ES-I3 (cell line): ENCODE measurements around the gene CELF1.

ENCODE experiments used
- H3K36me3 ChIP-seq: 2 replicates; pipeline ENCODE4 v1.6.1; 2013; ENCODE audit warnings: mild to moderate bottlenecking, low read length, control low read depth, moderate library complexity; ENCODE audit not compliant: insufficient read depth
- H3K4me1 ChIP-seq: 2 replicates; pipeline ENCODE4 v1.6.1; 2013; ENCODE audit warnings: mild to moderate bottlenecking, control low read depth, low read length; ENCODE audit not compliant: insufficient read depth
- H3K9ac ChIP-seq: 2 replicates; pipeline ENCODE4 v1.6.1; 2013; ENCODE audit warnings: low read depth, mild to moderate bottlenecking, low read length, moderate library complexity
- H3K9me3 ChIP-seq: 2 replicates; pipeline ENCODE4 v1.6.1; 2013; ENCODE audit warnings: mild to moderate bottlenecking, low read length, moderate library complexity; ENCODE audit not compliant: control insufficient read depth, insufficient read depth

CELF1 gene

GRCh38 chr11:47552566-47553405, at the start of gene CELF1:
Gene CELF1 (minus strand): TSS chr11:47553132. CDS start chr11:47499523, 53,609 bp downstream.
- Histone ChIP-seq H3K36me3 (no peaks in the 10 kb centered on the region), H3K4me1 (peaks cover 14% of the 10 kb centered on the region), H3K9me3 (no peaks in the 10 kb centered on the region), H3K9ac (peak within 1 kb of the TSS; percentile 96)

- no peaks in the 10 kb centered on the region; the same call in 1 of the 2 replicates for H3K36me3 ChIP-seq
- H3K9me3 ChIP-seq: no peaks in the 10 kb centered on the region
- no peaks in the 10 kb centered on the region for H3K4me1 ChIP-seq
- no peak overlapping the region for H3K9ac ChIP-seq
Observed at GRCh38 chr11:47599902-47600301, 47.0 kb upstream of the CELF1 start.

GRCh38 chr11:47595967-47596366, 43.0 kb upstream of the CELF1 start:
- Histone ChIP-seq H3K4me1 (peaks cover 11% of the 10 kb centered on the region; the same call in 1 of the 2 replicates), H3K36me3 (no peaks in the 10 kb centered on the region), H3K9me3 (no peaks in the 10 kb centered on the region), H3K9ac (no peak overlapping the region)

GRCh38 chr11:47595029-47595428, 42.1 kb upstream of the CELF1 start:
- H3K9me3 ChIP-seq: no peaks in the 10 kb centered on the region
- H3K4me1 ChIP-seq: peaks cover 11% of the 10 kb centered on the region; the same call in 1 of the 2 replicates
- no peak overlapping the region for H3K9ac ChIP-seq
- H3K36me3 ChIP-seq: no peaks in the 10 kb centered on the region

DNA sequence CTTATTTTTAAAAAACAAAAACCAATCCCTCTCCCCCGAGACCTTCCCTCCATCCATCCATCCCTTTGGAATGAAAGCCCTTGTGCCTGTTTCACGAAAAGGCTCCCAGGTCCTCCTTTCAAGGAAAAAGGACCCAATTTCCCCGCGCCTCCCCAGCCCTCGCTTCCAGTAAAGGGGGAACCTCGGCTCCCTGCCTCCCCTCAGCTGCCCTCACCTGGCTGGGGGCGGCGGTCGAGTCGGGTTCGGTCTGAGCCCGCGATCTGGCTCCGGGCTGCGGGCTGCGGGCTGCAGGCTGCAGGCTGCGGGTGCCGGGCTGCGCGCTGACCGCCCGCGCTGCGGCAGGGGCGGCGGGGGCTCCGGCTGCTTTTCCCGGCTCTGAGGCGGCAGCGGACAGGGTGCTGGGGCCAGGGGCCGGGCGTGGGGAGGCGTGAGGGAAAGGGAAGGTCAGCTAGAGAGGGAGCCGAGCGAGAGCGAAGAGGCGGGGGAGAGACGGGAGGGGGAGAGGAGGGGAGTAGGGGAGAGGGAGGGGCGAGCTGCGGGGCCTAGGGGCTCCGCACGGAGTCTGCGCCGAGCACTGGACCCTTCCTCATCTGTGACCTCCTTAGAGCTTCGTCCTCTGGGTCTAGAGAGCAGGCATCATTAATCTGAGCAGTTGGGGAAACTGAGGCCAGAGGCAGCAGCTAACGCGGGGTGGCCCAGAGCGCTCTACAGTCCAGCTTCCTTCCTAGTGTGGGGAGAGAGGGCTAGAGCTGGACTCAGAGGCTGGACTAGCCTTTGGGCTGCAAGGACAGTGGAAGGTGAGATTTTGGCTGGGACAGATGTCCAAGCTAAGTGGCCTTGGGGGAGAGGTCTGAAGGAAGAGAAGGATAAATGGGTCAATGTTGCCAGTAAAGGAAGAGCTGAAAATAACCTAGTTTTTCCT, 41.3 kb upstream of the CELF1 start, which contains the start of gene C1QTNF4:
Gene C1QTNF4 (minus strand): TSS at position 478 of the 922 bp plus-strand sequence. CDS start 3,601 bp downstream, outside the sequence.
- Histone ChIP-seq H3K9me3 (no peaks in the 10 kb centered on the region), H3K9ac (peak within 1 kb of the TSS; percentile 76), H3K36me3 (no peaks in the 10 kb centered on the region), H3K4me1 (peaks cover 11% of the 10 kb centered on the region; the same call in 1 of the 2 replicates)

DNA sequence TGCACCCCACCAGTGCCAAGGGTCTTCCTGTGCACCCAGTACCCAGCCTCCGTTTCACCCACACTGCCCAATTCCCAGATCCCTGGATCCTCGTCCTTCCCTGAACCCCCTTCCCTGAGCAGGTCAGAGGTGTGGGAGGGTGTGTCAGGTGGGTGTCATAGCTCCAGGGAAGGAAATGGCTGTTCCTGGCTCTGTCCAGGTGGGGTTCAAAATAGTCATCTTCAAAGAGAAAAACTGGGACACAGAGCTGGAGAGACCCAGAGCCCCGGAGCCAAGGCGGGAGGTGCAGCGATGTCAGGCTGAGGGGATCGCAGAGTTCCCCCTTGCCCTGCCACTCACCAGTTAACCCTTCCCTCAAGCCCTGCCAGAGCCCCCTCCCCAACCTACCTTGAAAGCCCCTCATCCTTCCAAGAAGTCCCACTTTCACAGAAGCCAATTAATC, 40.6 kb upstream of the CELF1 start:
- H3K9me3 ChIP-seq: no peaks in the 10 kb centered on the region
- H3K9ac ChIP-seq: peak overlapping the region; percentile 76; the same call in 1 of the 2 replicates
- H3K4me1 ChIP-seq: peaks cover 11% of the 10 kb centered on the region; the same call in 1 of the 2 replicates
- H3K36me3 ChIP-seq: no peaks in the 10 kb centered on the region

DNA sequence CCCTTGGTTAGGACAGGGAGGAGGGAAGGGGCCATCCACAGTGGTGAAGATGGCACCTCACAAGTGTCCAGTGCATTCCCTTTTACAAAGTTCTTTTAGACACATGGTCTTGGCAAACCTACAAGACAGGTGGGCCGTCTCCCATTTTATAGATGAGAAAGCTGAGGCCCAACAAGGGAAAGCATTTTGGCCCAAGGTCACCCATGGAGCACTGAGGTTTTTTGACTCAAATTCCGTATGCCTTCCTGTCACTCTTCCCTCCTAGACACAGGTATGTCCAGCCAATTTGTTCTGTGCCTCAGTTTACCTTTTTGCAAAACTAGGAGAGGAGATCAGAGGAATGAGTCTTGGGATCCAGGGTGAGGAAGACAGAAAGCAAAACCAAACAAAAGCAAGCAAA, 40.0 kb upstream of the CELF1 start:
- no peaks in the 10 kb centered on the region for H3K36me3 ChIP-seq
- H3K9me3 ChIP-seq: no peaks in the 10 kb centered on the region
- H3K4me1 ChIP-seq: peaks cover 11% of the 10 kb centered on the region; the same call in 1 of the 2 replicates
- H3K9ac ChIP-seq: 0 out of 2 replicates have a peak overlapping the region, but pooled peaks have one; percentile 76

DNA sequence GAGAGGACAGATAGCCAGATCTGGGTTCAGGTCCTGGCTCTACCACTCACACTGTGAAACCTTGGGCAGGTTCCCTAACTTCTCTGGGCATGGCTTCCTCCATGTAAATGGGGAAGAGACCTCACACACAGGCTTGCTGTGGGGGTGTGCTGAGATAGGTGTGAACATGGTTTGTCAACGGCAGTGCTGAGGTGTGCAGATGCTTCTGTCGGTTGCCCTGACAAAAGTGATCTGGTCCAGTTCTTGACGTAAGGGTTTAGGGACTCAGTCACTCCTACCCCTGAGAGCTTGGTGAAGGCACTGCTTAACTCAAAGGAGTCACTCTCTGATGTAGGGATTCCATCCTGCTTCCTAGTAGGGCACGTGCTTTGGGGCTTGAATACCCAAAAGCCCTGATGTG, 39.3 kb upstream of the CELF1 start:
- Histone ChIP-seq H3K9ac (no peak overlapping the region), H3K4me1 (peaks cover 11% of the 10 kb centered on the region; the same call in 1 of the 2 replicates), H3K36me3 (no peaks in the 10 kb centered on the region), H3K9me3 (no peaks in the 10 kb centered on the region)

DNA sequence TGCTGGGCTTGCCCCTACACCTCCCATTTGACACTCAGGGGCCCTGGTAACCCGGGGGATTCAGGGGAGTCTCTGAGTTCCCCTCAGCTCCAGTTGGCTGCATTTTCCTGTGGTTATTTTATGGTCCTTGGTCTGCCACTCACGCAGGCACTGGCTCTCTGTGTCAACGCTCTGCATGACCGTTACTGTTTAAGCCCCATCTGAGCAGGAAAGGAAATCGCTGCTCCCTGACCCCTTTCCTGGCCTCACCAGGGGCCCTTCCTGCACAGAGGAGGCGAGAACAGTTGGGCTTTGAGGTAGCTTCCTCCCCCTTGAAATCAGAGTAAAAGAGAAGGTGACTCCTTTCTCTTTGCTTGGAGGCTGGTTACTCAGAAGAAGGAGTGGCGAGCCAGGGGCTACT, 38.8 kb upstream of the CELF1 start:
- Histone ChIP-seq H3K36me3 (no peaks in the 10 kb centered on the region), H3K4me1 (peaks cover 11% of the 10 kb centered on the region; the same call in 1 of the 2 replicates)

GRCh38 chr11:47589977-47590861, 37.3 kb upstream of the CELF1 start:
- Histone ChIP-seq H3K9ac (no peak overlapping the region; the same call in 1 of the 2 replicates), H3K36me3 (no peaks in the 10 kb centered on the region), H3K4me1 (peaks cover 11% of the 10 kb centered on the region; the same call in 1 of the 2 replicates)

More for the DNA sequence above, 38.8 kb upstream of the CELF1 start:
- no peak overlapping the region for H3K9ac ChIP-seq
- no peaks in the 10 kb centered on the region for H3K9me3 ChIP-seq

GRCh38 chr11:47589584-47589976, 36.6 kb upstream of the CELF1 start:
- H3K36me3 ChIP-seq: no peaks in the 10 kb centered on the region; the same call in 1 of the 2 replicates
- no peaks in the 10 kb centered on the region for H3K9me3 ChIP-seq
- no peak overlapping the region; the same call in 1 of the 2 replicates for H3K9ac ChIP-seq
- H3K4me1 ChIP-seq: peaks cover 9% of the 10 kb centered on the region; the same call in 1 of the 2 replicates

More at GRCh38 chr11:47589977-47590861, 37.3 kb upstream of the CELF1 start:
- H3K9me3 ChIP-seq: no peaks in the 10 kb centered on the region

GRCh38 chr11:47589118-47589517, 36.2 kb upstream of the CELF1 start:
- no peak overlapping the region for H3K9ac ChIP-seq
- no peaks in the 10 kb centered on the region for H3K9me3 ChIP-seq
- H3K4me1 ChIP-seq: peaks cover 7% of the 10 kb centered on the region; the same call in 1 of the 2 replicates
- H3K36me3 ChIP-seq: no peaks in the 10 kb centered on the region; the same call in 1 of the 2 replicates

DNA sequence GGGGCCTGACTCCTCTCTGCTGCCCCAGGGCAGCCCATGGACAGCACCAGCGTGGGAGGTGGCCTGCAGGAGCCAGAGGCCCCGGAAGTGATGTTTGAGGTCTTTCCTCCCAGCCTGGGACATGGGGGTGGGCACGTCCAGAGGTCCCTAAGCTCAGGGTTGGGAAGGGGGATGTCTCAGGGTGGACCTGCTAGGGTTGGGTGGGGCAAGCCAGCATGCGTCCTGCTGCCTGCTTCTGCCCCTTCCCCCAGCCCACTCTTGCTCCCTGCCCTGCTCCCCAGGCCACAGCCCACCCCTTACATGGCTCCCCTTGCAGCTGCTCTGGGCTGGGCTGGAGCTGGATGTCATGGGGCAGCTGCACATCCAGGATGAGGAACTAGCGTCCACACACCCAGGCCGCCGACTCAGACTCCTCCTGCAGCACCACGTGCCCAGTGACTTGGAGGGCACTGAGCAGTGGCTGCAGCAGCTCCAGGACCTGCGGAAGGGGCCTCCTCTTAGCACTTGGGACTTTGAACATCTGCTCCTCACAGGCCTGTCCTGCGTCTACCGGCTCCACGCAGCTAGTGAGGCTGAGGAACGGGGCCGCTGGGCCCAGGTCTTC, 34.9 kb upstream of the CELF1 start:
- H3K36me3 ChIP-seq: no peaks in the 10 kb centered on the region; the same call in 1 of the 2 replicates
- no peaks in the 10 kb centered on the region for H3K9me3 ChIP-seq
- H3K9ac ChIP-seq: no peak overlapping the region
- H3K4me1 ChIP-seq: peaks cover 7% of the 10 kb centered on the region; the same call in 1 of the 2 replicates
